Caco-2 (cell line): ENCODE results near the gene CLDN6. TPM values are rescaled to one million over a fixed set of nuclear protein-coding genes. Genes with fewer than 3 reads are reported as not detected.

ENCODE experiments used
- BruUV-seq: library from RNA; stranded (reverse); fragments of 400-500 nt; replicated peaks from 2 replicates; lab custom pipeline; 2021; lab: Mats Ljungman, UMichigan
- CTCF ChIA-PET: fragments of 300-600 bp; sonication (Branson Sonifier 250); formaldehyde crosslinking; loops from one replicate; lab custom pipeline; 2022; ENCODE audit warnings: antibody characterized with exemption; lab: Charles Lee
- POLR2A ChIA-PET: fragments of 300-600 bp; sonication (Branson Sonifier 250); formaldehyde crosslinking; loops from one replicate; lab custom pipeline; 2022; ENCODE audit warnings: antibody characterized with exemption; lab: Charles Lee
- DNase-seq, 2 experiments: peaks; one replicate each; pipeline versions ENCODE4 v3.0.0 to v3.0.0-alpha.2; 2020 to 2022
- H3K27me3 ChIP-seq: replicated peaks from 2 replicates; pipeline ENCODE4 v1.6.0; 2011; ENCODE audit warnings: low read length; ENCODE audit not compliant: control insufficient read depth, insufficient read depth
- H3K36me3 ChIP-seq: 2 replicates; pipeline ENCODE4 v1.5.1; 2011; ENCODE audit warnings: low read length; ENCODE audit not compliant: control insufficient read depth, insufficient read depth
- H3K4me1 ChIP-seq: fragments of 250-450 bp; sonication (Bioruptor Pico); 2 replicates; pipeline ENCODE4 v1.5.1; 2020; ENCODE audit warnings: mild to moderate bottlenecking
- H3K4me3 ChIP-seq: 2 replicates; pipeline ENCODE4 v1.5.1; 2011; ENCODE audit warnings: low read depth, mild to moderate bottlenecking, control low read depth, low read length
- H3K9me3 ChIP-seq: fragments of 250-450 bp; sonication (Bioruptor Pico); 2 replicates; pipeline ENCODE4 v1.5.1; 2020; ENCODE audit warnings: mild to moderate bottlenecking, moderate library complexity
- H3K27ac Mint-ChIP-seq: one replicate; pipeline ENCODE4 v1.8.0; 2022; ENCODE audit warnings: mixed read lengths; ENCODE audit not compliant: unreplicated experiment
- H3K27me3 Mint-ChIP-seq: one replicate; pipeline ENCODE4 v1.8.0; 2022; ENCODE audit warnings: mixed read lengths; ENCODE audit not compliant: insufficient read depth, unreplicated experiment
- H3K36me3 Mint-ChIP-seq: one replicate; pipeline ENCODE4 v1.8.0; 2022; ENCODE audit warnings: mild to moderate bottlenecking, mixed read lengths; ENCODE audit not compliant: insufficient read depth, unreplicated experiment
- H3K4me1 Mint-ChIP-seq: one replicate; pipeline ENCODE4 v1.8.0; 2022; ENCODE audit warnings: low read depth, mixed read lengths; ENCODE audit not compliant: unreplicated experiment
- H3K4me3 Mint-ChIP-seq: one replicate; pipeline ENCODE4 v1.8.0; 2022; ENCODE audit warnings: mild to moderate bottlenecking, moderate library complexity, mixed read lengths; ENCODE audit not compliant: unreplicated experiment
- H3K9me3 Mint-ChIP-seq: one replicate; pipeline ENCODE4 v1.8.0; 2022; ENCODE audit warnings: mixed read lengths; ENCODE audit not compliant: unreplicated experiment
- CTCF ChIP-seq, 2 experiments: fragments of 200-600 bp in 1 of 2; IDR thresholded peaks; 1 replicate in 1 of 2; 2 replicates in 1 of 2; pipeline versions ENCODE4 v1.5.1 to v1.8.0; 2011 to 2022; ENCODE audit warnings: antibody characterized with exemption in 1 of 2, control low read depth in 1 of 2, inconsistent platforms in 1 of 2, low read depth in 1 of 2, low read length in 1 of 2, mild to moderate bottlenecking in 1 of 2, moderate library complexity in 1 of 2; ENCODE audit not compliant: insufficient read depth in 1 of 2, severe bottlenecking in 1 of 2, unreplicated experiment in 1 of 2
- intact Hi-C: fragments of 100-400 bp; cut with micrococcal nuclease; formaldehyde crosslinking; loops from one replicate; pipeline ENCODE4 v1.10.0; 2022; ENCODE audit not compliant: unreplicated experiment
- total RNA-seq: library from RNA; stranded (reverse); gene quantifications from 2 replicates; pipeline ENCODE4 v1.2.3, GENCODE V29; 2022

The CLDN6 gene
- total RNA-seq, 1 experiment from 2014 or later = 9.0 TPM

GRCh38 chr16:2971985-2972784, 45.8 kb downstream of the CLDN6 start:
- Histone ChIP-seq H3K4me1 (peaks cover 11% of the 10 kb centered on the region), H3K36me3 (no peaks in the 10 kb centered on the region; the same call in 1 of the 2 replicates), H3K4me3 (no peak overlapping the region), H3K9me3 (no peaks in the 10 kb centered on the region), H3K27me3 (no peaks in the 10 kb centered on the region)
- Mint-ChIP-seq H3K9me3 (no peaks in the 10 kb centered on the region), H3K27me3 (no peaks in the 10 kb centered on the region), H3K27ac (peak overlapping the region; percentile 31), H3K36me3 (peaks cover 47% of the 10 kb centered on the region), H3K4me1 (no peaks in the 10 kb centered on the region), H3K4me3 (no peak overlapping the region)
- BruUV-seq = no TSS peak
- intact Hi-C loops = no loop called here
- ChIA-PET CTCF (interaction anchor here (0.7 kb wide), 1 partner anchor 43 kb away, joined by 3 read pairs; no protein-coding TSS in a partner anchor), POLR2A (no interaction called here)
- DNase-seq = no peak
- TF ChIP-seq CTCF (IDR thresholded peaks at IDR 0.05; ENCODE audit: insufficient read depth in 1 of 2, low read depth in 1 of 2, low read length in 1 of 2, severe bottlenecking in 1 of 2, unreplicated experiment in 1 of 2) = no peak

DNA sequence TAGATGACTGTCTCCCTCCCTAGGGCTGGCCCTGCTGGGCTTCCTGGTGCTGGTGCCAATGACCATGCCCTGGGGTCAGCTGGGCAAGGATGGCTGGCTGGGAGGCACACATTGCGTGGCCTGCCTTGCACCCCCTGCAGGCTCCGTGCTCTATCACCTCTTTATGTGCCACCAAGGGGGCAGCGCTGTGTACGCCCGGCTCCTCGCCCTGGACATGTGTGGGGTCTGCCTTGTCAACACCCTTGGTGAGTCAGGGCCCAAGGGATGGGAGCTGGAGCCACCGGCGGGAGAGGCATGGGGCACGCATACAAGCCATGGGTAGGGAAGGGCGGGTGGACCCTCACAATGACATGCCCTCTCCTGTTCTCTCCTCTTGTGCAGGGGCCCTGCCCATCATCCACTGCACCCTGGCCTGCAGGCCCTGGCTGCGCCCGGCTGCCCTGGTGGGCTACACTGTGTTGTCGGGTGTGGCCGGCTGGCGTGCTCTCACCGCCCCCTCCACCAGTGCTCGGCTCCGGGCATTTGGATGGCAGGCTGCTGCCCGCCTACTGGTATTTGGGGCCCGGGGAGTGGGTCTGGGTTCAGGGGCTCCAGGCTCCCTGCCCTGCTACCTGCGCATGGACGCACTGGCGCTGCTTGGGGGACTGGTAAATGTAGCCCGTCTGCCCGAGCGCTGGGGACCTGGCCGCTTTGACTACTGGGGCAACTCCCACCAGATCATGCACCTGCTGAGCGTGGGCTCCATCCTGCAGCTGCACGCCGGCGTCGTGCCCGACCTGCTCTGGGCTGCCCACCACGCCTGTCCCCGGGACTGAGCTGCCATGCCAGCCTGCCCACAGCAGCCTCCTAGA, 46.6 kb downstream of the CLDN6 start:
- TF ChIP-seq CTCF (IDR thresholded peaks at IDR 0.05; ENCODE audit: insufficient read depth in 1 of 2, low read depth in 1 of 2, low read length in 1 of 2, severe bottlenecking in 1 of 2, unreplicated experiment in 1 of 2) = no peak
- peak overlapping the region; percentile 64 for H3K4me3 Mint-ChIP-seq
- no peaks in the 10 kb centered on the region for H3K36me3 ChIP-seq
- POLR2A ChIA-PET = no interaction called here
- H3K4me1 Mint-ChIP-seq = no peaks in the 10 kb centered on the region
- H3K36me3 Mint-ChIP-seq = peaks cover 47% of the 10 kb centered on the region
- peak overlapping the region; percentile 31 for H3K27ac Mint-ChIP-seq
- H3K9me3 Mint-ChIP-seq = no peaks in the 10 kb centered on the region
- H3K27me3 ChIP-seq = no peaks in the 10 kb centered on the region
- peaks cover 11% of the 10 kb centered on the region for H3K4me1 ChIP-seq
- intact Hi-C loops = no loop called here
- no peaks in the 10 kb centered on the region for H3K27me3 Mint-ChIP-seq
- DNase-seq = peak in 1 of 2 experiments; percentile 36
- CTCF ChIA-PET = interaction anchor here (0.7 kb wide), 1 partner anchor 42 kb away, joined by 3 read pairs; no protein-coding TSS in a partner anchor
- no peaks in the 10 kb centered on the region for H3K9me3 ChIP-seq
- no TSS peak for BruUV-seq
- H3K4me3 ChIP-seq = no peak overlapping the region

GRCh38 chr16:2970563-2970962, 47.4 kb downstream of the CLDN6 start:
- Histone ChIP-seq H3K27me3 (no peaks in the 10 kb centered on the region), H3K4me1 (peaks cover 11% of the 10 kb centered on the region), H3K36me3 (no peaks in the 10 kb centered on the region), H3K9me3 (no peaks in the 10 kb centered on the region), H3K4me3 (peak overlapping the region; percentile 82)
- peak overlapping the region; percentile 64 for H3K4me3 Mint-ChIP-seq
- H3K4me1 Mint-ChIP-seq = no peaks in the 10 kb centered on the region
- DNase-seq = peak in 1 of 2 experiments; percentile 32
- no peak overlapping the region for H3K27ac Mint-ChIP-seq
- POLR2A ChIA-PET = no interaction called here
- H3K9me3 Mint-ChIP-seq = no peaks in the 10 kb centered on the region
- no peaks in the 10 kb centered on the region for H3K27me3 Mint-ChIP-seq
- no peak for TF ChIP-seq CTCF (IDR thresholded peaks at IDR 0.05; ENCODE audit: insufficient read depth in 1 of 2, low read depth in 1 of 2, low read length in 1 of 2, severe bottlenecking in 1 of 2, unreplicated experiment in 1 of 2)
- BruUV-seq = no TSS peak
- CTCF ChIA-PET = interaction anchor here (0.6 to 1.5 kb wide), 7 partner anchors 9 to 165 kb away, joined by 3 to 10 read pairs (median 4); partner anchors contain the start of gene PKMYT1
- intact Hi-C loops = no loop called here
- H3K36me3 Mint-ChIP-seq = peaks cover 41% of the 10 kb centered on the region
